Fibroblast of mammary gland (primary cell): Measurements from ENCODE around the gene NEMF.
"Not testable (repeated sequence)": the region's sequence is repeated elsewhere in the genome, so short reads cannot be mapped to it uniquely, and the experiment has no call there.

Experiments
- DNase-seq: peaks from one replicate; pipeline ENCODE4 v3.0.0-alpha.2; 2010; ENCODE audit warnings: low read depth
- H3K4me3 ChIP-seq: 2 replicates; pipeline ENCODE4 v1.5.1; 2011; ENCODE audit warnings: low read depth, mild to moderate bottlenecking, low read length, moderate library complexity; ENCODE audit not compliant: control insufficient read depth
- TF ChIP-seq, protein P1 (sequence below): conservative IDR thresholded peaks from 2 replicates; pipeline ENCODE4 v1.5.1; 2011; ENCODE audit warnings: low read depth, low read length, inconsistent platforms; ENCODE audit not compliant: control insufficient read depth, insufficient read depth

NEMF gene

GRCh38 chr14:49774106-49774505, 78.5 kb downstream of the NEMF start:
- no peak for DNase-seq
- TF ChIP-seq, protein P1, sequence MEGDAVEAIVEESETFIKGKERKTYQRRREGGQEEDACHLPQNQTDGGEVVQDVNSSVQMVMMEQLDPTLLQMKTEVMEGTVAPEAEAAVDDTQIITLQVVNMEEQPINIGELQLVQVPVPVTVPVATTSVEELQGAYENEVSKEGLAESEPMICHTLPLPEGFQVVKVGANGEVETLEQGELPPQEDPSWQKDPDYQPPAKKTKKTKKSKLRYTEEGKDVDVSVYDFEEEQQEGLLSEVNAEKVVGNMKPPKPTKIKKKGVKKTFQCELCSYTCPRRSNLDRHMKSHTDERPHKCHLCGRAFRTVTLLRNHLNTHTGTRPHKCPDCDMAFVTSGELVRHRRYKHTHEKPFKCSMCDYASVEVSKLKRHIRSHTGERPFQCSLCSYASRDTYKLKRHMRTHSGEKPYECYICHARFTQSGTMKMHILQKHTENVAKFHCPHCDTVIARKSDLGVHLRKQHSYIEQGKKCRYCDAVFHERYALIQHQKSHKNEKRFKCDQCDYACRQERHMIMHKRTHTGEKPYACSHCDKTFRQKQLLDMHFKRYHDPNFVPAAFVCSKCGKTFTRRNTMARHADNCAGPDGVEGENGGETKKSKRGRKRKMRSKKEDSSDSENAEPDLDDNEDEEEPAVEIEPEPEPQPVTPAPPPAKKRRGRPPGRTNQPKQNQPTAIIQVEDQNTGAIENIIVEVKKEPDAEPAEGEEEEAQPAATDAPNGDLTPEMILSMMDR, result no peak
- no peak overlapping the region for H3K4me3 ChIP-seq

GRCh38 chr14:49771691-49772090, 80.9 kb downstream of the NEMF start:
- DNase-seq, H3K4me3 ChIP-seq: not testable (repeated sequence)

DNA sequence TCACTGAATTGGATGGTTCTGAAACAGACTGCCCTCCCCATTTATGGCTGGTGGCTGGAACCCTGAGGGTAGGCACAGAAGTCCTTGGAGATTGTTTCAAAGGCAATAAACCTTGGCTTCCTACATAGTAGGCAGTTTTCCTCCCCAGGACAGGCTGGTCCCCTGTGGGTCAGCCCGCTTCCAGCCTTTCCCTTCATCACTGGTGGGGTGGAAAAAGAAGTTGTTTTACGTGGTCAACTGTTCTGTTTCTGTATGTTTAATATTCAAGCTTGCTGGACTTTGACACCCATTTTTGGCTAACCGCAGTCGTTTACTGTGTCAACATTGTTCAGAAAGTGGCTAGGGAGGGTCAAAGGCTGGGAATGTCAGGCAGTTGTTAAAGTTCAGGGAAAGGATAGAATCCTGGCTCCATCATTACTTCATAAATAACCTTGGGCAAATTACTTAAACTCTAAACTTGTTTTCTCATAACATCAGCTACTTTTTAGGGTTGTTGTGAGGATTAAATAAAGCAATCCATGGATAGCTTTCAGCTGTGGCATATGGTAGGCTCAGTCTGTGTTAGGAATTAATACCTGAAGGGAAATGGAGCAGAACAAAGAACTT, 82.3 kb downstream of the NEMF start:
- peak overlapping the region; percentile 90 for H3K4me3 ChIP-seq
- TF ChIP-seq, protein P1, result no peak
- peak; percentile 25 for DNase-seq

DNA sequence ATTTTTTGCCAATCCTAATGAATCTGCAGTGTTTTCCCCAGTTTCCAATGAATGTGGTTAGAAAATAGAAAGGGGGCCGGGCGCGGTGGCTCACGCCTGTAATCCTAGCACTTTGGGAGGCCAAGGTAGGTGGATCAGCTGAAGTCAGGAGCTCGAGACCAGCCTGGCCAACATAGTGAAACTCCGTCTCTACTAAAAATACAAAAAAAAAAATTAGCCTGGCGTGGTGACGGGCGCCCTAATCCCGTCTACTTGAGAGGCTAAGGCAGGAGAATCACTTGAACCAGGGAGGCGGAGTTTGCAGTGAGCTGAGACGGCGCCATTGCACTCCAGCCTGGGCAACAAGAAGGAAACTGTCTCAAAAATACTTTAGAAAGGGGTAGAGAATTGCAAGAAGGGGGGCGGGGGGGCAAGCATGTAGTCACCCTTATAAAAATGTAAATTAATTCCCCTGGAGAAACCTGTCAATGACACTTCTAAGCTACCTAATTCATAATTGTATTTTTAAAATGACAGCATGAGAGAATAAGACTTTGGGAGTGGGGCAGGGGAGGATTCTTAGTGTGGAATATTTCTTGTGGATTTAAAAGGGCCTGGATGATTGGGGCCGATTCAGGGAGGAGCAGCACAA, 82.9 kb downstream of the NEMF start:
- no peak for DNase-seq
- TF ChIP-seq, protein P1, result no peak
- peak overlapping the region; percentile 90 for H3K4me3 ChIP-seq

DNA sequence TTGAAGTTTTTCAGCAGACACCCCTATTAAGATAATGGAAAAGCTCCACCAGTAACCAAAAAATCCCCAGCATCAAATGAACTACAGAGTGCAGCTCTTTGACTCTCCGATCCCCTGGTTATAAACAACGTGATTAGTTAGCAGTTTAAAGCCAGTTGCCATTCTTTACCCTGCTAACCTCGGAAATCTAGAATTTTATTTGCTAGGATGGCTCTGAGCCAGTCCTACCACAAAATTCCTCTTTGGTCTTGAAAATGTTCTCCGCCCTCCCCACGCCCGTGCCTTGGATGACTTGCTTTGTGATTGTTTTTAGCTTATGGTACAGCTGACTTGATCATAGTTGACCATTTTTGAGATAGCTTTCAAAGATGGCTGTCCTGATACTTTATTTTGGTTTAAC, 83.4 kb downstream of the NEMF start:
- DNase-seq, result peak; percentile 62
- peak overlapping the region; percentile 90 for H3K4me3 ChIP-seq
- TF ChIP-seq, protein P1, result no peak

- TF ChIP-seq, protein P1, result no peak
- H3K4me3 ChIP-seq, result peak overlapping the region; percentile 90
These were observed 84.1 kb downstream of the NEMF start for GRCh38 chr14:49768301-49769121.

GRCh38 chr14:49767571-49768300, 84.9 kb downstream of the NEMF start, which contains the start of gene KLHDC2:
TSS of gene KLHDC2 (plus strand) at chr14:49768153. CDS start at chr14:49768469, 316 bp downstream.
- peak; percentile 79 for DNase-seq
- TF ChIP-seq, protein P1, result no peak
- H3K4me3 ChIP-seq, result peak within 1 kb of the TSS; percentile 90

More at GRCh38 chr14:49768301-49769121, 84.1 kb downstream of the NEMF start:
- peak; percentile 82 for DNase-seq
